HepG2 (cell line): ENCODE data around the gene PKIB. TPM values are rescaled to one million over a fixed set of nuclear protein-coding genes. Genes with fewer than 3 reads are reported as not detected.

ENCODE experiments used
- ATAC-seq: fragments of 200-7000 bp; cut with Tn5 transposase; 3 replicates; pipeline ENCODE4 v1.9.1; 2020; ENCODE audit warnings: mild to moderate bottlenecking, moderate library complexity
- BruUV-seq: library from RNA; stranded (reverse); fragments of 400-500 nt; replicated peaks from 2 replicates; lab custom pipeline; 2021; lab: Mats Ljungman, UMichigan
- CTCF ChIA-PET: fragments of 300-600 bp; formaldehyde crosslinking; extraction: SDS; loops from one replicate; lab custom pipeline; 2021; ENCODE audit warnings: low total read pairs, inconsistent platforms, low intra/inter-chr PET ratio; lab: Yijun Ruan, JAX
- POLR2A ChIA-PET: fragments of 350-600 bp; sonication (Branson Sonifier 250); formaldehyde crosslinking; loops from one replicate; lab custom pipeline; 2020; ENCODE audit warnings: antibody characterized with exemption, inconsistent platforms; lab: Yijun Ruan, JAX
- DNase-seq: peaks from one replicate; pipeline ENCODE4 v3.0.0-alpha.2; 2015; ENCODE audit warnings: low spot score
- FAIRE-seq: peaks from 3 replicates; lab custom pipeline; 2011; peaks lifted over from hg19 to GRCh38; lab: Jason Lieb, UNC
- H2AFZ ChIP-seq: one replicate; pipeline ENCODE4 v1.6.1; 2011; ENCODE audit warnings: low read length, inconsistent platforms
- H3K27ac ChIP-seq: fragments of 300-600 bp; 3 replicates; pipeline ENCODE4 v1.8.0; 2011; ENCODE audit warnings: mixed run types, mild to moderate bottlenecking, mixed read lengths, low read length, inconsistent platforms; ENCODE audit not compliant: insufficient read depth; ENCODE audit errors: extremely low read length
- H3K27me3 ChIP-seq, 2 experiments: fragments of 200-600 bp in 1 of 2; 2 replicates in 1 of 2; 3 replicates in 1 of 2; pipeline versions ENCODE4 v1.6.0 to v1.8.0; 2011; ENCODE audit warnings: low read length in 2 of 2, mild to moderate bottlenecking in 2 of 2, moderate library complexity in 2 of 2, inconsistent platforms in 1 of 2; ENCODE audit not compliant: insufficient read depth in 2 of 2, control insufficient read depth in 1 of 2
- H3K36me3 ChIP-seq, 2 experiments: fragments of 200-600 bp in 1 of 2; replicated peaks in 1 of 2; 2 replicates in 1 of 2; 3 replicates in 1 of 2; pipeline versions ENCODE4 v1.5.1 to v1.8.0; 2011; ENCODE audit warnings: low read length in 2 of 2, inconsistent platforms in 1 of 2; ENCODE audit not compliant: insufficient read depth in 2 of 2, control insufficient read depth in 1 of 2
- H3K4me1 ChIP-seq: 2 replicates; pipeline ENCODE4 v1.5.1; 2012; ENCODE audit warnings: low read length, inconsistent platforms; ENCODE audit not compliant: insufficient read depth
- H3K4me2 ChIP-seq: 2 replicates; pipeline ENCODE4 v1.6.0; 2011; ENCODE audit warnings: low read depth, low read length, inconsistent platforms
- H3K4me3 ChIP-seq, 3 experiments: fragments of 200-600 bp in 1 of 3; sonication (generic), shearing (Covaris generic) in 1 of 3; replicated peaks in 1 of 3; 2 replicates each; pipeline ENCODE4 v1.5.1; 2011 to 2016; ENCODE audit warnings: low read length in 3 of 3, inconsistent platforms in 2 of 3, low read depth in 2 of 3, mild to moderate bottlenecking in 2 of 3, control low read depth in 1 of 3, mixed read lengths in 1 of 3; ENCODE audit not compliant: insufficient read depth in 1 of 3
- H3K79me2 ChIP-seq: one replicate; pipeline ENCODE4 v1.6.1; 2011; ENCODE audit warnings: low read length, inconsistent platforms; ENCODE audit not compliant: insufficient read depth
- H3K9ac ChIP-seq: 2 replicates; pipeline ENCODE4 v1.6.0; 2011; ENCODE audit warnings: mild to moderate bottlenecking, low read depth, low read length, inconsistent platforms; ENCODE audit not compliant: insufficient read depth
- H3K9me3 ChIP-seq: 2 replicates; pipeline ENCODE4 v1.5.1; 2012; ENCODE audit warnings: mild to moderate bottlenecking, low read length
- H4K20me1 ChIP-seq: 2 replicates; pipeline ENCODE4 v1.6.0; 2011; ENCODE audit warnings: inconsistent platforms, mild to moderate bottlenecking, low read length, moderate library complexity; ENCODE audit not compliant: insufficient read depth
- AGO1 ChIP-seq: fragments of 200-400 bp; formaldehyde crosslinking; IDR thresholded peaks from 2 replicates; pipeline ENCODE4 v1.6.1; 2017; ENCODE audit warnings: mild to moderate bottlenecking, low read depth, low read length, moderate library complexity; ENCODE audit not compliant: poor library complexity, severe bottlenecking
- STAG1 ChIP-seq: sonication (generic); formaldehyde crosslinking; IDR thresholded peaks from 2 replicates; pipeline ENCODE4 v1.4.0; 2020; ENCODE audit warnings: missing genetic modification reagents
- TAF1 ChIP-seq: sonication (generic); formaldehyde crosslinking; IDR thresholded peaks from 2 replicates; pipeline ENCODE4 v1.4.0; 2020; ENCODE audit warnings: missing genetic modification reagents
- TARDBP ChIP-seq: sonication (generic); formaldehyde crosslinking; IDR thresholded peaks from 2 replicates; pipeline ENCODE4 v1.8.0; 2022; ENCODE audit warnings: mild to moderate bottlenecking, missing genetic modification reagents
- ZBTB7B ChIP-seq: sonication (generic); formaldehyde crosslinking; IDR thresholded peaks from 2 replicates; pipeline ENCODE4 v1.4.0; 2020; ENCODE audit warnings: missing genetic modification reagents
- ZNF644 ChIP-seq: IDR thresholded peaks from 2 replicates; pipeline ENCODE4 v1.6.1; 2016; ENCODE audit warnings: low read depth
- ZNF660 ChIP-seq: sonication (generic); formaldehyde crosslinking; IDR thresholded peaks from 2 replicates; pipeline ENCODE4 v1.5.1; 2020; ENCODE audit warnings: mild to moderate bottlenecking, low read depth, missing genetic modification reagents, borderline replicate concordance
- WGBS: methylation state at CpG from one replicate; pipeline ENCODE4 v1.1.6; 2017; ENCODE audit warnings: low lambda C conversion rate; 5-methylcytosine and 5-hydroxymethylcytosine counted together
- in situ Hi-C: cut with HindIII; loops from 2 replicates; pipeline ENCODE4 v1.10.0; 2017; ENCODE audit warnings: low pct_unique_long_range_greater_than_20kb; ENCODE audit not compliant: extremely low pct_ligation_motif_present
- intact Hi-C: fragments of 100-400 bp; cut with micrococcal nuclease; formaldehyde crosslinking; loops from one replicate; pipeline ENCODE4 v1.10.0; 2022; ENCODE audit not compliant: unreplicated experiment
- polyA plus RNA-seq, 8 experiments: library from polyadenylated mRNA; depleted of rRNA in 3 of 8; stranded (reverse) in 7 of 8; unstranded in 1 of 8; fragments of >200 nt; fragmentation: Illumina TruSeq in 4 of 8; extraction: Trizol in 4 of 8; gene quantifications; 2 replicates each; pipeline versions ENCODE4 v1.2.1 to v1.2.3, GENCODE V29; 2011 to 2016; ENCODE audit warnings: low read depth in 4 of 8, missing spikeins in 1 of 8, mixed read lengths in 1 of 8; ENCODE audit not compliant: insufficient read depth in 1 of 8
- total RNA-seq, 5 experiments: library from RNA; depleted of rRNA; stranded (reverse); fragments of >200 nt; fragmentation: Illumina TruSeq; extraction: Trizol; gene quantifications; 2 replicates each; pipeline ENCODE4 v1.2.3, GENCODE V29; 2016; ENCODE audit warnings: low read depth in 1 of 5
- TF ChIP-seq, protein P1 (sequence below): sonication (generic); formaldehyde crosslinking; IDR thresholded peaks from 2 replicates; pipeline ENCODE4 v1.5.0; 2020; ENCODE audit warnings: mild to moderate bottlenecking, missing genetic modification reagents, moderate library complexity

The PKIB gene
- total and polyA plus RNA-seq, 2 of the 13 experiments (the other 11 are each of a cell fraction or from before 2014, with no cell fraction given) = 1.4 to 1.5 TPM

DNA sequence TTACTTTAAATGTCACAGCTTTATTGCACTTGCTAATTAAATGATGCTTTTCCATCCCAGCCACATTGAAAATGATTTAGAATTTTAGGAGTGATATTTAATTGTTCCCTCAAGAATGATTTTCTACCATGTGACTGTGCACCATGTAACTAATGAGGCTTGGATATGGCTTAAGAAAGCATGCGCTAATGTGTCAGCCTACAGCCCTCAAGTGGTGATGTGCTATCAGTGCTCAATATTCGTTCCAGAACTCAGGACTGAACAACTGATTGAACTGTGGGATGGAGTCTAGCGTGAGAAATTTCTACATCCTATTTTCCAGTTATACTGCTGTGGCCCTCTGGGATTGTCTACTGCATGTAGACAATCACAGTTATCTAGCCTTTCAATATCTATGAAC lies 71.5 kb downstream of the PKIB start:
- no peaks in the 10 kb centered on the region for H3K36me3 ChIP-seq
- no peak for FAIRE-seq
- no peak overlapping the region for H3K4me3 ChIP-seq
- ChIA-PET CTCF (no interaction called here), POLR2A (no interaction called here)
- no peak overlapping the region for H3K9ac ChIP-seq
- H3K79me2 ChIP-seq = no peaks in the 10 kb centered on the region
- 22% methylated on average over 3 of the region's 3 CpGs for WGBS
- intact Hi-C loops (no loop called here), in situ Hi-C loops (no loop called here)
- H4K20me1 ChIP-seq = no peaks in the 10 kb centered on the region
- no peaks in the 10 kb centered on the region for H3K9me3 ChIP-seq
- H3K27me3 ChIP-seq = no peaks in the 10 kb centered on the region
- H3K4me2 ChIP-seq = no peak overlapping the region
- DNase-seq = no peak
- no peaks in the 10 kb centered on the region for H3K4me1 ChIP-seq
- no TSS peak for BruUV-seq
- ATAC-seq = peak; percentile 58; the same call in 1 of the 3 replicates
- TF ChIP-seq, protein P1, sequence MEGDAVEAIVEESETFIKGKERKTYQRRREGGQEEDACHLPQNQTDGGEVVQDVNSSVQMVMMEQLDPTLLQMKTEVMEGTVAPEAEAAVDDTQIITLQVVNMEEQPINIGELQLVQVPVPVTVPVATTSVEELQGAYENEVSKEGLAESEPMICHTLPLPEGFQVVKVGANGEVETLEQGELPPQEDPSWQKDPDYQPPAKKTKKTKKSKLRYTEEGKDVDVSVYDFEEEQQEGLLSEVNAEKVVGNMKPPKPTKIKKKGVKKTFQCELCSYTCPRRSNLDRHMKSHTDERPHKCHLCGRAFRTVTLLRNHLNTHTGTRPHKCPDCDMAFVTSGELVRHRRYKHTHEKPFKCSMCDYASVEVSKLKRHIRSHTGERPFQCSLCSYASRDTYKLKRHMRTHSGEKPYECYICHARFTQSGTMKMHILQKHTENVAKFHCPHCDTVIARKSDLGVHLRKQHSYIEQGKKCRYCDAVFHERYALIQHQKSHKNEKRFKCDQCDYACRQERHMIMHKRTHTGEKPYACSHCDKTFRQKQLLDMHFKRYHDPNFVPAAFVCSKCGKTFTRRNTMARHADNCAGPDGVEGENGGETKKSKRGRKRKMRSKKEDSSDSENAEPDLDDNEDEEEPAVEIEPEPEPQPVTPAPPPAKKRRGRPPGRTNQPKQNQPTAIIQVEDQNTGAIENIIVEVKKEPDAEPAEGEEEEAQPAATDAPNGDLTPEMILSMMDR (CRISPR knock-in tag) = 0 out of 2 replicates have a peak, but pooled peaks have one; percentile 9
- TF ChIP-seq STAG1 (CRISPR knock-in tag) (peak; percentile 37), AGO1 (no peak)
- H2AFZ ChIP-seq = no peak overlapping the region
- no peak overlapping the region for H3K27ac ChIP-seq

DNA sequence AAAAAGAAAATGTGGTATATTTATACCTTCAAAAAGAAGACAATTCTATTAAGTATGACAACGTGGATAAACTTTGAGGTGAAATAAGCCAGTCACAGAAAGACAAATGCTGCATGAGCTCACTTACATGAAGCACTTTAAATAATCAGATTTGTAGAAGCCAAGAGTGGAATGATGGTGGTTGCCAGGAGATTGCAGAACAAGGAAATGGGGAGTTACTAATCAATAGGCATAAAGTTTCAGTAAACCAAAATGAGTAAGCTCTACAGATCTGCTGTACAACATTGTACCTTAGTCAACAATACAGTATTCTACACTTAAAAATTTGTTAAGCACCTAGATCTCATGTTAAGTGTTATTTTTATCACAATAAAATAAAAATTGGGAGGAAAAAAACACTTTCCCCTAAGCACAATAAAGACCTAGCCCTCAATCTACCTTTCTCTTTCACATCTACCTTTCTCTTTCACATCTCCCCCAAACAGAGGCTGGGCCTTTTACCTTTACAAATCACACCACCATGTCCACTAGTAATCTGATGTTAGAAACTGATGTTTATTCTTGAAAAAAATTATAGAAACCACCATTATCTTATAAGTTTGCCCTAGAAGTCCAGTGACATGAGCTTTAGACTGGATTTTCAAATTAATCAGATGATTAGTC lies 73.9 kb downstream of the PKIB start:
- Histone ChIP-seq H3K4me2 (no peak overlapping the region), H3K79me2 (no peaks in the 10 kb centered on the region), H4K20me1 (no peaks in the 10 kb centered on the region), H3K27ac (no peak overlapping the region), H3K4me3 (no peak overlapping the region), H2AFZ (no peak overlapping the region), H3K9me3 (no peaks in the 10 kb centered on the region), H3K36me3 (no peaks in the 10 kb centered on the region), H3K27me3 (no peaks in the 10 kb centered on the region), H3K9ac (no peak overlapping the region), H3K4me1 (no peaks in the 10 kb centered on the region)
- intact Hi-C loops (no loop called here), in situ Hi-C loops (no loop called here)
- 0% methylated on average over 1 of the region's 1 CpG for WGBS
- no peak for ATAC-seq
- TF ChIP-seq ZNF644 (CRISPR knock-in tag) (no peak), ZBTB7B (CRISPR knock-in tag) (no peak), ZNF660 (no peak), TARDBP (CRISPR knock-in tag) (no peak), TAF1 (no peak)
- FAIRE-seq = no peak
- ChIA-PET POLR2A (no interaction called here), CTCF (no interaction called here)
- DNase-seq = no peak
- no TSS peak for BruUV-seq
